ENCODE data around the gene REL.

The REL gene

GRCh38 chr2:60867848-60868247 lies 13.5 kb upstream of the REL start:
- no peak for DNase-seq (ENCODE audit: low spot score)
- no peak for TF ChIP-seq CTCF (IDR thresholded peaks at IDR 0.05; ENCODE audit: extremely low read depth, missing control alignments)

- DNase-seq (ENCODE audit: low spot score) = no peak
- TF ChIP-seq CTCF (IDR thresholded peaks at IDR 0.05; ENCODE audit: extremely low read depth, missing control alignments) = no peak
Measured at GRCh38 chr2:60868589-60869273, 12.6 kb upstream of the REL start.

DNA sequence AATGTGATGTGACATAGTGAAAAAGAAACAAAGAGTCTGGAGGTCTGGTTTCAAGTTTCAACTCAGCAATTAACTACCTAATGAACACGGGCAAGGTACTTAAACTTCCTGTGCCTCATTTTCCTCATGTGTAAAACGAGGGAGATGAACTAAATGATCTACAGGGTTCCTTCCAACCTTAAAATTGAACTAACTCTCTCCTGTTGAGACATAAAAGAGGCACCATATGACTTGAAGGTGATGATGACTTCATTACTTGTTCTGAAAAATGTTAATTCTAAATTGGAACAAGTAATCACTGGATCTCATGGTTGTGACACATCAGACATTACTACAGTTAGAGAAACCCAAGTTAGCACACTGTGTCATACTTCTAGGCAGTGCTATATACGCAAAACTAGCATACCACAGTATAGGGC lies 8.9 kb upstream of the REL start:
- TF ChIP-seq CTCF (IDR thresholded peaks at IDR 0.05; ENCODE audit: extremely low read depth, missing control alignments) = no peak
- DNase-seq (ENCODE audit: low spot score) = peak; percentile 33

DNA sequence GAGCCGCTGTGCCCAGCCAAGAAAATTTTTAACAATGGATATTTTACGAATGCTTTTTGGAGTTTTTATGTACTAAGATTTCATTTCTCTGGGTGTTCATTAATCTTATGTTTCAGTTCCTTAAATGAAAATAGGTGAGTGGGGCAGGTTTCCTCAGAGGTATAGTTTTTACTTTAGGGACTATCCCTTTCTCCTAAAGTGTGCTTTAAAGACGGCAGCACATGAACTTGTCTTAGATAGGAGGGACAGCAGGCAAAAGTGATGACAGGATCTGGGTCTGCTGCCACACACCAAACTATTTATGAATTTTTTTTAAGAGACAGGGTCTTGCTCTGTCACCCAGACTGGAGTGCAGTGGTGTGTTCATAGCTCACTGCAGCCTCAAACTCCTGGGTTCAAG lies 8.0 kb upstream of the REL start:
- no peak for TF ChIP-seq CTCF (IDR thresholded peaks at IDR 0.05; ENCODE audit: extremely low read depth, missing control alignments)

DNA sequence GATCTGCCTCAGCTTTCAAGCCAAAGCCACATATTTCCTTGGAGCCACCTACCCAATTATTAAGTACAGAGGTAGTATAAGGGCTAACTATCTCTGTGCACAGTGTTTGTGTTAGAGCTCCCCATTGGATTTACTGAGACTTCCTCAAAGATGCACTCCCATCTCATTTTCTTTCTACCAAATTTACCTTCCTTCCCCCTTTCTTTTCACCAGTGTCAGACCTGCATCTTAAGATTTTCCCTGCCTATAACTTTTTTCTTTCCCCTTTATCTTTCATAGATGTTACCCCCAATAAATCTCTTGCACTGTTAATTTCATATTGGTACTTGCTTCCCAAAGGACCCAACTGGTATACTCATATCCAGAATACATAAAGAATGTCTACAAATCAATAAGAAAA lies 5.9 kb upstream of the REL start:
- TF ChIP-seq CTCF (IDR thresholded peaks at IDR 0.05; ENCODE audit: extremely low read depth, missing control alignments) = no peak
- no peak for DNase-seq (ENCODE audit: low spot score)

More for the DNA sequence above, 8.0 kb upstream of the REL start:
- DNase-seq (ENCODE audit: low spot score) = peak; percentile 71

- DNase-seq (ENCODE audit: low spot score) = no peak
- TF ChIP-seq CTCF (IDR thresholded peaks at IDR 0.05; ENCODE audit: extremely low read depth, missing control alignments) = no peak
Measured at GRCh38 chr2:60880643-60881046, 729 bp upstream of the REL start.

- DNase-seq (ENCODE audit: low spot score) = peak; percentile 34
- no peak for TF ChIP-seq CTCF (IDR thresholded peaks at IDR 0.05; ENCODE audit: extremely low read depth, missing control alignments)
Measured at GRCh38 chr2:60882971-60883753, 1.8 kb downstream of the REL start.
